Ishikawa (cell line): ENCODE measurements around the gene SMARCB1.

Experiments
- CEBPB ChIP-seq: IDR thresholded peaks from 2 replicates; pipeline ENCODE4 v1.6.1; 2012
- CREB1 ChIP-seq: IDR thresholded peaks from 2 replicates; pipeline ENCODE4 v1.6.1; 2012; ENCODE audit warnings: low read depth
- EGR1 ChIP-seq: IDR thresholded peaks from 2 replicates; pipeline ENCODE4 v1.6.1; 2012
- EP300 ChIP-seq: IDR thresholded peaks from 2 replicates; pipeline ENCODE4 v1.6.1; 2012; ENCODE audit warnings: borderline replicate concordance
- FOXM1 ChIP-seq: IDR thresholded peaks from 2 replicates; pipeline ENCODE4 v1.6.1; 2012; ENCODE audit warnings: low read depth, borderline replicate concordance
- MAX ChIP-seq: IDR thresholded peaks from 2 replicates; pipeline ENCODE4 v1.6.1; 2012
- NFIC ChIP-seq: IDR thresholded peaks from 2 replicates; pipeline ENCODE4 v1.6.1; 2012
- RAD21 ChIP-seq: IDR thresholded peaks from 2 replicates; pipeline ENCODE4 v1.6.1; 2012; ENCODE audit warnings: low read depth
- REST ChIP-seq: IDR thresholded peaks from 2 replicates; pipeline ENCODE4 v1.6.1; 2012; ENCODE audit warnings: low read depth, mild to moderate bottlenecking
- TAF1 ChIP-seq: IDR thresholded peaks from 2 replicates; pipeline ENCODE4 v1.6.1; 2012; ENCODE audit warnings: low read depth, mild to moderate bottlenecking
- TCF12 ChIP-seq: IDR thresholded peaks from 2 replicates; pipeline ENCODE4 v1.6.1; 2012; ENCODE audit warnings: low read depth
- TEAD4 ChIP-seq: IDR thresholded peaks from 2 replicates; pipeline ENCODE4 v1.6.1; 2012
- USF1 ChIP-seq: IDR thresholded peaks from 2 replicates; pipeline ENCODE4 v1.6.1; 2012
- YY1 ChIP-seq: IDR thresholded peaks from 2 replicates; pipeline ENCODE4 v1.6.1; 2012; ENCODE audit warnings: low read depth
- ZBTB7A ChIP-seq: IDR thresholded peaks from 2 replicates; pipeline ENCODE4 v1.6.1; 2012; ENCODE audit warnings: low read depth

Gene SMARCB1

GRCh38 chr22:23841292-23841691, 54.5 kb downstream of the SMARCB1 start:
- TF ChIP-seq TAF1 (no peak), FOXM1 (no peak), NFIC (no peak), EGR1 (no peak), TCF12 (no peak), YY1 (no peak), USF1 (no peak), ZBTB7A (no peak), RAD21 (no peak), REST (no peak), TEAD4 (no peak), CEBPB (no peak), EP300 (no peak), MAX (no peak), CREB1 (no peak)

- TF ChIP-seq TCF12: no peak
- TF ChIP-seq NFIC: no peak
- no peak for TF ChIP-seq USF1
- no peak for TF ChIP-seq REST
- TF ChIP-seq MAX: no peak
- TF ChIP-seq TEAD4: no peak
- no peak for TF ChIP-seq FOXM1
- no peak for TF ChIP-seq ZBTB7A
- TF ChIP-seq TAF1: no peak
- TF ChIP-seq RAD21: no peak
- TF ChIP-seq EGR1: no peak
- no peak for TF ChIP-seq CREB1
Measured at GRCh38 chr22:23841736-23842445, 55.1 kb downstream of the SMARCB1 start.

GRCh38 chr22:23842599-23842998, 55.8 kb downstream of the SMARCB1 start:
- no peak for TF ChIP-seq USF1
- no peak for TF ChIP-seq CEBPB
- no peak for TF ChIP-seq MAX
- no peak for TF ChIP-seq CREB1
- TF ChIP-seq EP300: no peak
- TF ChIP-seq FOXM1: no peak
- TF ChIP-seq EGR1: no peak
- no peak for TF ChIP-seq RAD21
- no peak for TF ChIP-seq TCF12
- no peak for TF ChIP-seq TAF1
- TF ChIP-seq YY1: no peak
- TF ChIP-seq REST: no peak
- TF ChIP-seq ZBTB7A: no peak
- TF ChIP-seq NFIC: no peak
- no peak for TF ChIP-seq TEAD4

- TF ChIP-seq TCF12 (no peak), TEAD4 (no peak), EP300 (no peak), NFIC (no peak), MAX (no peak), YY1 (no peak), CEBPB (no peak), FOXM1 (no peak), REST (no peak), EGR1 (no peak), RAD21 (no peak), USF1 (no peak), CREB1 (no peak), TAF1 (no peak), ZBTB7A (no peak)
Measured at GRCh38 chr22:23844739-23845202, 58.0 kb downstream of the SMARCB1 start.
